RWPE1 (cell line): ENCODE measurements around the gene PDIA5.

Source experiments
- CTCF ChIA-PET: fragments of 350-600 bp; sonication (Branson Sonifier 250); formaldehyde crosslinking; extraction: SDS; loops from one replicate; lab custom pipeline; 2021; lab: Yijun Ruan, JAX
- POLR2A ChIA-PET: fragments of 400-600 bp; formaldehyde crosslinking; extraction: SDS; loops from one replicate; lab custom pipeline; 2020; ENCODE audit warnings: antibody characterized with exemption; ENCODE audit not compliant: low non-redundant PET; lab: Yijun Ruan, JAX
- DNase-seq: peaks from one replicate; pipeline ENCODE4 v3.0.0; 2012; ENCODE audit warnings: low spot score
- H3K27ac ChIP-seq: fragments of 450-650 bp; 2 replicates; pipeline ENCODE4 v1.5.1; 2017
- TF ChIP-seq, protein P1 (sequence below): fragments of 450-650 bp; conservative IDR thresholded peaks from 2 replicates; pipeline ENCODE4 v1.5.1; 2017; ENCODE audit warnings: low read depth, mild to moderate bottlenecking

Gene PDIA5

GRCh38 chr3:123028233-123028828 lies 38.5 kb upstream of the PDIA5 start:
- ChIA-PET CTCF (interaction anchor here (0.5 to 1.9 kb wide), 16 partner anchors 10 to 730 kb away, joined by 3 to 12 read pairs (median 5); partner anchors contain the start of gene PDIA5), POLR2A (no interaction called here)
- TF ChIP-seq, protein P1, sequence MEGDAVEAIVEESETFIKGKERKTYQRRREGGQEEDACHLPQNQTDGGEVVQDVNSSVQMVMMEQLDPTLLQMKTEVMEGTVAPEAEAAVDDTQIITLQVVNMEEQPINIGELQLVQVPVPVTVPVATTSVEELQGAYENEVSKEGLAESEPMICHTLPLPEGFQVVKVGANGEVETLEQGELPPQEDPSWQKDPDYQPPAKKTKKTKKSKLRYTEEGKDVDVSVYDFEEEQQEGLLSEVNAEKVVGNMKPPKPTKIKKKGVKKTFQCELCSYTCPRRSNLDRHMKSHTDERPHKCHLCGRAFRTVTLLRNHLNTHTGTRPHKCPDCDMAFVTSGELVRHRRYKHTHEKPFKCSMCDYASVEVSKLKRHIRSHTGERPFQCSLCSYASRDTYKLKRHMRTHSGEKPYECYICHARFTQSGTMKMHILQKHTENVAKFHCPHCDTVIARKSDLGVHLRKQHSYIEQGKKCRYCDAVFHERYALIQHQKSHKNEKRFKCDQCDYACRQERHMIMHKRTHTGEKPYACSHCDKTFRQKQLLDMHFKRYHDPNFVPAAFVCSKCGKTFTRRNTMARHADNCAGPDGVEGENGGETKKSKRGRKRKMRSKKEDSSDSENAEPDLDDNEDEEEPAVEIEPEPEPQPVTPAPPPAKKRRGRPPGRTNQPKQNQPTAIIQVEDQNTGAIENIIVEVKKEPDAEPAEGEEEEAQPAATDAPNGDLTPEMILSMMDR, result peak; percentile 60
- peak; percentile 79 for DNase-seq
- no peak overlapping the region; the same call in 1 of the 2 replicates for H3K27ac ChIP-seq

- DNase-seq, result no peak
- CTCF ChIA-PET, result interaction anchor here (0.5 to 0.7 kb wide), 4 partner anchors 13 to 456 kb away, joined by 3 read pairs; no protein-coding TSS in a partner anchor
- TF ChIP-seq, protein P1, result no peak
- POLR2A ChIA-PET, result interaction anchor here (0.6 kb wide), 1 partner anchor 50 kb away, joined by 3 read pairs; no protein-coding TSS in a partner anchor
- no peak overlapping the region for H3K27ac ChIP-seq
These were observed 35.8 kb upstream of the PDIA5 start for GRCh38 chr3:123031051-123031450.

DNA sequence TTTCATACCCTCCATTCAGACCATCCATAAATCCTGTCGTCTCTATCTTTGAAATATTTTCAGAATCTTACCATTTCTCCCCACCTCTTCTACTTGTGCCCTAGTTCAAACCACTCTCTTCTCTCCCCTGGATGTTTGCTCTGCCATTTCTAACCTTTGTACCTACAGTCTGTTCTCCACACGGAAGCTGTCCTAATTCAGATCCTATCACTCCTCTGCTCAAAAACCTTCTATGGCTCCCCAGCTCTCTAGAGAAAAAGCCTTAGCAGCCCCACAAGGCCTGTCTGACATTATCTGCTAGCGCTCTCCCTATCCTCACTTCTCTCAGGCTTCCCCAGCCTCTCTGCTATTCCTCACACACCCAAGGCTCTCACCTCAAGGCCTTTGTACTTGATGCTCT lies 34.8 kb upstream of the PDIA5 start:
- POLR2A ChIA-PET, result no interaction called here
- CTCF ChIA-PET, result interaction anchor here (0.7 to 0.8 kb wide), 2 partner anchors 114 to 174 kb away, joined by 3 read pairs; no protein-coding TSS in a partner anchor
- no peak for DNase-seq
- H3K27ac ChIP-seq, result no peak overlapping the region
- TF ChIP-seq, protein P1, result no peak

DNA sequence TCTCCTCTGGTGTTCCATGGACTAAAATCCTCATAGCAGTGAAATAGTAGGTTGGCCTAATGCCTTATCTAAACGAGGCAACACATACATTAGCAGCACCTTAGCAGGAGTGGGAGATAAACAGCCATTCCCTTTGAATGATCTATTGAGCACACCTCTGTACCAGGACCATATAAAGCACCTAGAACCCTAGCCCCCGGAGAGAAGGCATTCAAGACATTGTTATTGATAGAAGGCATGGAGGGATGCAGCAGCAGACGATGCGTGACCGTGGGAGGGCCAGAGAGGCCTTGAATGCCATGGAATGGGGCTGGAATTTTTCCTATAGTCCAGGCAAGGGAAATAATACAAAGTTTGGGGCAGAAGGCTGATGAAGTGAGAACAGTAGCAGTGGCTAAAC lies 32.7 kb upstream of the PDIA5 start:
- no peak for DNase-seq
- ChIA-PET CTCF (no interaction called here), POLR2A (no interaction called here)
- TF ChIP-seq, protein P1, result no peak
- H3K27ac ChIP-seq, result no peak overlapping the region

GRCh38 chr3:123034996-123035395 lies 31.8 kb upstream of the PDIA5 start:
- ChIA-PET POLR2A (no interaction called here), CTCF (interaction anchor here (0.7 kb wide), 1 partner anchor 453 kb away, joined by 3 read pairs; no protein-coding TSS in a partner anchor)
- TF ChIP-seq, protein P1, result no peak
- no peak overlapping the region for H3K27ac ChIP-seq
- no peak for DNase-seq

DNA sequence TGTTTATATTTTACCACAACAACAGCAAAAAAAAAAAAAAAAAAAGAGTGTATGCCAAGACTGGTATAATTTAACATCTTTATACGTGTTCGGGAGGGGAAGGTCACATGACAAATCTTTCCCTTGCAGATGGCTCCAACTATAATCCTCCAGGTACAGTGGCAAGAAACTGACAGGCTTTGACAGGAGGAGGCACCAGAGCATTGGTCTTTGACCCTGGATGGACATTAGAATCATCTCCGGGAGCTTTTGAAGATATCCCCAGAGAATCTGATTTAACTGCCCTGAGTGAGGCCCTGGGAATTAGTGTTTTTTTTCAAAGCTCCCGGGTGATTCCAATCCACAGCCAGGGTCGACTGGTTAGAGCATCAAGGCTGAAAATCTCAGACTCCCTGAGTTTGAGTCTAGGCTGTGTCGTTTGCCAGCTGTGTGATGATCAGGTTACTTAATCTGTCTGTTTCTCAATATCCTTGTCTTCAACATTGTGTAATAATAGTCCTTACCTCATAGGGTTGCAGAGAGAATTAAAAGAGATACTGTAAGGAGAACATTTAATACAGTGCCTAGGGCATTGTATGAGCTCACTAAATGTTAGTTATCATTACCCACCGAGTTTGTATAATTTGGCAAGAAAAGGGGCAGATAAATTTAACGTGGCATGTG lies 30.3 kb upstream of the PDIA5 start:
- POLR2A ChIA-PET, result no interaction called here
- DNase-seq, result peak; percentile 58
- CTCF ChIA-PET, result no interaction called here

More for the DNA sequence above, 30.3 kb upstream of the PDIA5 start:
- H3K27ac ChIP-seq, result no peak overlapping the region
- TF ChIP-seq, protein P1, result no peak
